Fibroblast of skin of scalp (primary cell): ENCODE measurements around the gene EME1.

Source experiments
- DNase-seq: peaks from one replicate; pipeline ENCODE4 v3.0.0-alpha.2; 2013

Gene EME1

DNA sequence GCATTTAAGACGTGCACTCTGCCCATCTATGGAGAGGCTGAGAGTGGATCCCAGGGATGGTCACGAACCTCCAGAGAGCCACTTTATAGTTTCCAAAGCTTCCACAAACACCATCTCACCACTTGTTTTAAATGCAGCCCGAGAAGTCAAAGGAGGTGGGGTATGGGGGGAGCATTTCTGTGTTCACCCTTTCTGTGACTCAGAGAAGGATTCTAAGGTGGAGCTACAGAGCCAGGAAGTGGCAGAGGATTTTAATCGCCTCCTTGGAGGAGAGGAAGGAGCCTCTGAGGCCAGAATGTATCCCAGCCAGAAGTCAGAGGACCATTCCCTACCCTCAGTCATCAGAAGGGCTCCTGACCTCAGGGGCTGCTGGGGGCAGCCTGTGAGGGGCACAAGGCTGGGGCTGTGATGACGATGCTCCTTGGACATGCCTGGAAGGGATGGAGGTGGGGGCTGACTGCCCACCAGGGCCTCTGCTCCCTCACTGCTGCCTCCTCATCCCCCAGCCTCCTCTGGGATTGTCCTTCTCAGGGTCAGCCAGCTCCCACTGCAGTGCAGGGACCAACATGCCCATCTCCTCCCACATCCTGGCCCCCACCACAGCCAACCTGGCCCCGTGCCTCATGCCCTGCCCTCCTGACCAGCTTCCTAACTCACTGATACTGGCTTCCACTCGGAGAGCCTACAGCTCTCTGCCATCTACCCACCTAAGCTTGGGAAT, 24.3 kb upstream of the EME1 start:
- DNase-seq, result peak; percentile 34

DNA sequence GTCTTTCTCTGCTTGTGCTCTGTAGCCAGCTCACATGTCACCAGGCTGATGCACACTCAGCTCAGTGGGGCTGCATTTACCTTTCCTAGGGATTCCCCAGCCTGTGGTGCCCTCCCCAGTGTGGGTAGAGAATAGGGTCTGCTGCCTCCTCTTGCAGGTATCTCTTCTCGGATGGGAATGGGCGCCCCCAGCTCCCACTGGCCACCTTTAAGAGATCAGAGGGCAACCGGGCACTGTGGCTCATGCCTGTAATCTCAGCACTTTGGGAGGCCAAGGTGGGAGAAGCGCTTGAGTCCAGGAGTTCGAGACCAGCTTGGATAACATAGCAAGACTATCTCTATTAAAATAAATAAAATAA, 23.8 kb upstream of the EME1 start:
- DNase-seq, result no peak

DNA sequence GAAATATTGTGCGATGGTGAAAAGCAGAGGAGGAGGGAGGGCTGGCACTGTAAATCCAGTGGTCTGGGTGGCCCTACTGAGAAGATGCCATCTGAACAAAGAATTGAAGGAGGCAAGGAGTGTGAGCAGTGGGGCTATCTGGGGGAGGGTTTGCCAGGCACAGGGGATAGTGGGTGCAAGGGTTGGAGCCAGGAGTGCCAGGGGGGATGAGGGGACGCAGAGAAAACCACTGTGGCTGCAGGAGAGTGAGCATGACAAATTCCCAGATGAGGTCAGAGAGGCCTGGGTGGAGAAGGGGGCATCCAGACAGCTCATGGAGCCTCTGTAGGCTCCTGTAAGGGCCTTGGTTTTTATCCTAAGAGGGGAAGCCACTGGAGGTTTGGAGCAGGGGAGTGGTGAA, 22.3 kb upstream of the EME1 start:
- no peak for DNase-seq

DNA sequence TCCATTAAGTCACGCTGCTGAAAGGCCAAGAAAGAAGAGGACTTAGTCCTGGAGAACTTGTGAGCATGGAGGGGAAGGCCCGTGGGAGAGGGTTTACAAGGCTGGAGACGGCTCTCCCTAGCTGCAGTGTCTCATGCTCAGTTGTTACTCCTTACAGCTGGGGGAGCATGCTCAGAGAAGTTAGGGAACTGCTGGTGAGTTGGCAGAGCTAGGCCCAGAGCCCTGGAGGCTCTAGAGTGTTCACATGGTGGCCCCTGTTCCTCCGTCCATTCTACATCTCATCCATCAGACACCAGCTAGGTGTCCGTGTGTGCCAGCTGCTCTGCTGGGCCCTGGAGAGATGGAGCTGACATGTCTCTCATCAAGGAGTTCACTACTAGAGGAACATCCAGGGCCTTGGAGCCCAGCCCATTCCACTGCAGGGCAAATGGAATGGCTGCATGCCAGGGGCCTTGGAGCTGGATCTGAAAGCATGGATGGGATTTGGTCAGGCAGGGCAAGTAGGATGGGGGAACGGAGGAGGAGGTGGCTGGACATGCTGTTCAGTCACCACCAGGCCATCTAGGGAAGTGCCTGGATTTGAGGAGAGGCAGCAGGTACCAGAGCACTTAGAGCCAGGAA, 20.8 kb upstream of the EME1 start:
- DNase-seq, result no peak

DNA sequence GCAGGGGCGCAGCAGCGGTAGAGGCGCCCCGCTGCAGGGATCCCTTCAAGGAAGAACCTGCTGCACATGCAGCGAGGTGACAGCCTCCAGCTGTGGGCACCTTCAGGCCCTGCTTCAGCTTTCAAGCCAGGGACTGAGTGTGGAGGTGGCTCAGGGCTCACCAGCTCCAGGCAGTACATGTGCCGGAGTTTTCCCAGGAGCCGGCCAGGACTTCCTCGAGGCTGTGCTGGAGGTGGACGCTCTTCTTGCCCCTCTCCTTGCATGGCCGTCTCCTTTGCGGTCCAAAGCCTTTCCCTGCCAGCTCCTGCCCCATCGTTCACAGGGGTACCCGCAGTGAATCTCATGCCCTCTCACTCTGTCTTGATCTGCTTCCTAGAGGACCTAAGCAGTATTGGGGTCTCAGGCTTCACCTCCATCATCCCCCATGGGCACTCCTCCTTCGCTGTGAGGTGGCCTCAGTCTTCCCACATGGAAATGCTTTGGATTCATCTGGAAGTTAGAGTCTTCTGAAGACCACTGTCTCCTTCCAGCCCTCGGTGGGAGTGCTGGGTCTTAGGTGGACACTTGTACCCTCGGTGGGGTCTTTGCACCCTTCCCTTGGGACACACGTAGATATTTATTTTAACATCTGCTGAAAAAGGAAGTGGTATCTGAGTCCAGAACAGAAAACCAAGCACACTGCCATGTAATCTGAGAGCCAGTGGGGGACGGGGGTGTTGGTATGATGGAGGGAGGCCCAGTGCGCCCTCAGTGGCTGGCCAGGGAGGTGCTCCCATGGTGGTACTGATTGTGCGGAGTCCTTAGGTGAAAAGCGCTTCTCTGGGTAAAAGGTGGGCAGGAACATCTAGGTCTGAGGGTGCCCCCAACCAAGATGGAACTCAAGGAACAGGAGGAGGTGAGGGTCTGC, 20.1 kb upstream of the EME1 start:
- DNase-seq, result no peak

DNA sequence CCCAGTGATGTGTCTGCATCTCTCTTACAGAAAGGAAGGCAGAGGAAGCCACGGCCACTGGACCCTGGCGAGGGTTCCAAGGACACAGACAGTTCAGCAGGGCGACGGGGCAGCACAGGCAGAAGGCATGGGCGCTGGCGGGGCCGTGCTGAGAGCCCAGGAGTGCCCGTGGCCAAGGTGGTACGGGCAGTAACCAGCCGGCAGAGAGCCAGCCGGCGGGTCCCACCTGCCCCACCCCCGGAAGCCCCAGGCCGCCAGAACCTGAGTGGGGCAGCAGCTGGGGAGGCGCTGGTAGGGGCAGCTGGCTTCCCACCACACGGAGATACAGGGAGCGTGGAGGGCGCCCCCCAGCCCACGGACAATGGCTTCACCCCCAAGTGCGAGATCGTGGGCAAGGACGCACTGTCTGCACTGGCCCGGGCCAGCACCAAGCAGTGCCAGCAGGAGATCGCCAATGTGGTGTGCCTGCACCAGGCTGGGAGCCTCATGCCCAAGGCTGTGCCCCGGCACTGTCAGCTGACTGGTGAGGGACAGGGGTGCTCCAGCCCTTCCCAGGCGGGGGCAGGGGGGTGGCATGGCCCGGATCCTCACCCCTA, 19.3 kb upstream of the EME1 start:
- no peak for DNase-seq

DNA sequence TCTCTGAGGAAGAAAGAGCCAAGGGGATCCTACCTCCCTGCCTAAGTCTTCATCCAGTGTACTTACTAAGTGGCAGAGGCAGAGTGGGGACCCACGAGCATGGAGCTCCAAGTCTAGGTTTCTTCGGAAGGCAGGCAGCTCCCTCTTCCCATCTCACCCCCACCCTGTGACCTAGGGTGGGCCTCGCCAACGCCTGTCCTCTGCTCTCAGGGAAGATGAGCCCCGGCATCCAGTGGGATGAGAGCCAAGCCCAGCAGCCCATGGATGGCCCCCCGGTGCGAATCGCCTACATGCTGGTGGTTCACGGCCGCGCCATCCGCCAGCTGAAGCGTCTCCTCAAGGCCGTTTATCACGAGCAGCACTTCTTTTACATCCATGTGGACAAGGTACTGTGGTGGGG, 18.8 kb upstream of the EME1 start:
- DNase-seq, result no peak

DNA sequence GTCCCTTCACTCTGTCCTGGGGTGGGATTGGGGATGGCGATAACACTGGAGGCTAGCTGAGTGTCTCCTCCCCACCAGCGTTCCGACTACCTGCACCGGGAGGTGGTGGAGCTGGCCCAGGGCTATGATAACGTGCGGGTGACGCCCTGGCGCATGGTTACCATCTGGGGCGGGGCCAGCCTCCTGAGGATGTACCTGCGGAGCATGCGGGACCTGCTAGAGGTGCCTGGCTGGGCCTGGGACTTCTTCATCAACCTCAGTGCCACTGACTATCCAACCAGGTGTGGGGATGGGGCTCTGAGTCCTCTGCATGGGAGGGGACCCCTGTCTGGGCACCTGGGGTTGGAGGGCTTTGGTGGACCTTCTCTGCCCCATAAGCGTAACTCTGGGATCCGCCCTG, 18.3 kb upstream of the EME1 start:
- DNase-seq, result no peak

DNA sequence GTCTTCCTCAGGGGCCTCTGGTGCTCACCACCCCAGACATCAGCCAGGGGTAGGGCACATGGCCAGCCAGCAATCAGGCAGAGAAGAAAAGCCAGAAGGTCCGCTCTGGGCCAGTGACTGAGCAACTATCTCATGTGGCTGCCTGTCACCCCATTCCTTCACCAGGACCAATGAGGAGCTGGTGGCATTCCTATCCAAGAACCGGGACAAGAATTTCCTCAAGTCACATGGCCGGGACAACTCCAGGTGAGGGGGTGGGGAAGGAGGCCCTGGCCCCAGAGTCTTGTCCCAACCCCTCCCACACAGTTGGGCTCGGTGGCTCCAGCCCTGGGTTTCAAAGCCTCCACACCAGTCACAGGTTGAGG, 17.7 kb upstream of the EME1 start:
- DNase-seq, result no peak

DNA sequence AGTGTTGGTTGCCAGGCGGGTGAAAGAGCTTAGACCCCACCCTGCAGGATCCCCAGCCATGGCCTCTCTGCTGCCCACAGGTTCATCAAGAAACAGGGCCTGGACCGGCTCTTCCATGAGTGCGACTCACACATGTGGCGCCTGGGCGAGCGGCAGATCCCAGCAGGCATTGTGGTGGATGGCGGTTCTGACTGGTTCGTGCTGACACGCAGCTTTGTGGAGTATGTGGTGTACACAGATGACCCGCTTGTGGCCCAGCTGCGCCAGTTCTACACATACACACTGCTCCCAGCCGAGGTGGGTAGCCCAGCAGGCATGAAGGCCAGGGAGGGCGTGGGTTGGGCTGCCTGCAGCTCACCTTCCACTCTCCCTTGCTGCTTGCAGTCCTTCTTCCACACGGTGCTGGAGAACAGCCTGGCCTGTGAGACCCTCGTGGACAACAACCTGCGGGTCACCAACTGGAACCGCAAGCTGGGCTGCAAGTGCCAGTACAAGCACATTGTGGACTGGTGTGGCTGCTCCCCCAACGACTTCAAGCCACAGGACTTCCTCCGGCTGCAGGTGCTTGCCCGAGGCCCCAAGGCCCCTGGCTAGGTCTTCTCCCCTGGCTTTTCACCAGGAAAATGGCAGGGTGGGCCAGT, 17.2 kb upstream of the EME1 start:
- no peak for DNase-seq

DNA sequence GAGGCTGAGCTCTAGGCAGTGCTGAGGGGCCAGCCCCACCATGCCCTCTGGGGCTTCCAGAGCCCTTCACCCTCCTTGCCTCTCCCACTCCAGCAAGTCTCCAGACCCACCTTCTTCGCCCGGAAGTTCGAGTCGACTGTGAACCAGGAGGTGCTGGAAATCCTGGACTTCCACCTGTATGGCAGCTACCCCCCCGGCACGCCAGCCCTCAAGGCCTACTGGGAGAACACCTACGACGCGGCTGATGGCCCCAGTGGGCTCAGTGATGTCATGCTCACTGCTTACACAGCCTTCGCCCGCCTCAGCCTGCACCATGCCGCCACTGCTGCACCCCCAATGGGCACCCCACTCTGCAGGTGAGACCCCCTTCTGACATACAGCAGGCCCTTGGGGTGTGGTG, 16.6 kb upstream of the EME1 start:
- no peak for DNase-seq

DNA sequence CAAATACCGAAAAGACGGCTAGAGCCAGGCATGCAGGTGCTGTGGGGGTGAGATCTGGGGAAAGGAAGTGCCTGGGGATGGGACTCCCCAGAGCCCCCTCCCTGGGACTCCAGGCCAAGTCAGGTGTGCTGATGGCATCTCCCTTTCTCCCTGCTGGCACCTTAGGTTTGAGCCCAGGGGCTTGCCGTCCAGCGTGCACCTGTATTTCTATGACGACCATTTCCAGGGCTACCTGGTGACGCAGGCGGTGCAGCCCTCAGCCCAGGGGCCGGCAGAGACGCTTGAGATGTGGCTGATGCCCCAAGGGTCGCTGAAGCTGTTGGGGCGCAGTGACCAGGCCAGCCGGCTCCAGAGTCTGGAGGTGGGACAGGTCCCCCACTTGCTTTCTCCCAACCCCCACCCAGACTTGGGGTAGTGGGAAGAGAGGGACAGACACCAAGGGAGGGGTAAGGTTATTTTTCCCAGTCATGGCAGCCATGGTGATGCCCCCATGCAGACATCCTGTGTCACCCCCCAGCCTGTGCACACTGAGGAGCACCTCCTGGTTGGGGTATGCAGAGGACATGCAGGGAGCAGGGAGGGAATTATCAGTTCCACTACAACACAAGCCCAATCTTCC, 16.0 kb upstream of the EME1 start:
- DNase-seq, result no peak

DNA sequence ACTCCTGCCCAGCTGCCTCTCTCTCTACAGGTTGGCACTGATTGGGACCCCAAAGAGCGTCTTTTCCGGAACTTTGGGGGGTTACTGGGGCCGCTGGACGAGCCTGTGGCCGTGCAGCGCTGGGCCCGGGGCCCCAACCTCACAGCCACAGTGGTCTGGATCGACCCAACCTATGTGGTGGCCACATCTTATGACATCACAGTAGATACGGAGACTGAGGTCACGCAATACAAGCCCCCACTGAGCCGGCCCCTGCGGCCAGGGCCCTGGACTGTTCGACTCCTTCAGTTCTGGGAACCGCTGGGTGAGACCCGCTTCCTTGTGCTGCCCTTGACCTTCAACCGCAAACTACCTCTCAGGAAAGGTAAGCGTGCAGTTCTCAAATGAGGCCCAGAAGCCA, 14.9 kb upstream of the EME1 start:
- no peak for DNase-seq

DNA sequence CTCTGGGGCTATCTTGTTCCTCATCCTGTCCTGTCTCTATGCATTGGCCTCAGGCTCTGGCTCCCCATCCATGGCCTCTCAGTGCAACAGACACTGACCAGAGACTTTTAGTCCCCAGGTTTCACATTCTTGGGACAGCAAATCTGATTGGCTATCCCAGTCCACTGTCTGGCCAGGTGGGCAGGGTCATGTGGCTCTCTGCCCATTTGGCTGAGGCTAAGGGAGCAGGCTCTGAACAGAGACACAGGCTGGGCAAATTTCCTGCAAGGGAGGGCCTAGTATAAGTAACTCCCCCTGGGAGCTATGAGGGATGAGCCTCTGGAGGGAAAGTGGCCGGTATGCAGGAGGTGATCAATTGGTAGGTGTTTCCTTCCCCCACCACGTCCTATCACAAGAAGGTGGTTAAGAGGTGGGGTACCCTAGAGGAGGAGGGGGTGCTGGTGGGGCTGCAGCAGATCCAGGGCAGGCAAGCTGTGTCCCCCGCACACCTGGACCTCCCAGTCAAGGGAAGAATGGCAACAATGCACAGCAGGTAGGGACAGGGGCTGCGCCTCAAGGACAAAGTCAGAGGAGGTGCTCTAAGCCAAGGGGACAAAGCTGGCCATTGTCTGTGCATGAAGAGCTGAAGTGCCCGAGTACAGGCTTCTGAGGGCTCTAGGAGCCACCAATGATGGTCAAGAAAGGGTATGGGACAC, 13.9 kb upstream of the EME1 start:
- DNase-seq, result no peak

DNA sequence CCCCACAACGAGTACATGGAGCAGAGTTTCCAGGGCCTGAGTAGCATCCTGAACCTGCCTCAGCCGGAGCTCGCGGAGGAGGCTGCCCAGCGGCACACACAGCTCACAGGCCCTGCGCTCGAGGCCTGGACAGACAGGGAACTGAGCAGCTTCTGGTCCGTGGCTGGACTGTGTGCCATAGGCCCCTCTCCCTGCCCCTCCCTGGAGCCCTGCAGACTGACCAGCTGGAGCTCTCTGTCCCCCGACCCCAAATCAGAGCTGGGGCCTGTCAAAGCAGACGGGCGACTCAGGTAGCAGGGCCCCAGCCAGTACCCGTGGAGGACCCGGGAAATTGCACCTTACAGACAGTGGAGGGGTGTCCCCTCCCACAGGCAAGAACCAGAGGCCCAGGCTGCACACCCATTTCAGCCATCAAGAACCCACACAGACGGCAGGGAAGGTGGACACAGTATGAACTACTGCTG, 13.0 kb upstream of the EME1 start:
- no peak for DNase-seq

DNA sequence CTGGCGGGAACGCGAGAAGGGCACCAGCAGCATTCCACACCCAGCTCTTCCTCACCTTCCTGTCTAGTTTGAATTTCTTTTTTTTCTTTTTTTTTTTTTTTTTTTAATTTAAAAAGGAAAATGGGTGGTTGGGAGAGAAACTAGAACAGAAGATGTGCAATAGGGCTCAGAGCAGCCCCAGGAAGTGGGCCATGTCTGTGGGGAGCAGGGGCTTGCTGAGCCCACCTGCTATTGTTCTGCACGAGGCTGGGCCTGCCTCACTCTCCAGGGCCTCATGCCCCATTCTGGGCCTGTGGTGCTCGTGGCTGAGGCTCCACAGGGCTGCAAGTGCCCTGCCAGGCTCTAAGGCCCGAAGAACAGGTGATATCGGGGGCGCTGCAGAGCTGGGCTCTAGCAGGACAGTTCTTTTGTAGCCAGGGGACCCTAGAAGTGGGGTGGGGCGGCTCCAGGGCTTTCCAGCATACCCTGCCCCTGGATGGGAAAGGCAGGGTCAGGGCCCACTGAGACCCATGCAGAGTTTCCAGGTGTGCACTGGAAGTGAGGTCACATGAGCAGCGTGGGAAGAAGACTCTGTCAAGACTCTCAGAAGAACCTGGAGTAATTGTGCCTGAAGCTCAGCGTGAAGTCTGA, 12.4 kb upstream of the EME1 start:
- DNase-seq, result no peak

DNA sequence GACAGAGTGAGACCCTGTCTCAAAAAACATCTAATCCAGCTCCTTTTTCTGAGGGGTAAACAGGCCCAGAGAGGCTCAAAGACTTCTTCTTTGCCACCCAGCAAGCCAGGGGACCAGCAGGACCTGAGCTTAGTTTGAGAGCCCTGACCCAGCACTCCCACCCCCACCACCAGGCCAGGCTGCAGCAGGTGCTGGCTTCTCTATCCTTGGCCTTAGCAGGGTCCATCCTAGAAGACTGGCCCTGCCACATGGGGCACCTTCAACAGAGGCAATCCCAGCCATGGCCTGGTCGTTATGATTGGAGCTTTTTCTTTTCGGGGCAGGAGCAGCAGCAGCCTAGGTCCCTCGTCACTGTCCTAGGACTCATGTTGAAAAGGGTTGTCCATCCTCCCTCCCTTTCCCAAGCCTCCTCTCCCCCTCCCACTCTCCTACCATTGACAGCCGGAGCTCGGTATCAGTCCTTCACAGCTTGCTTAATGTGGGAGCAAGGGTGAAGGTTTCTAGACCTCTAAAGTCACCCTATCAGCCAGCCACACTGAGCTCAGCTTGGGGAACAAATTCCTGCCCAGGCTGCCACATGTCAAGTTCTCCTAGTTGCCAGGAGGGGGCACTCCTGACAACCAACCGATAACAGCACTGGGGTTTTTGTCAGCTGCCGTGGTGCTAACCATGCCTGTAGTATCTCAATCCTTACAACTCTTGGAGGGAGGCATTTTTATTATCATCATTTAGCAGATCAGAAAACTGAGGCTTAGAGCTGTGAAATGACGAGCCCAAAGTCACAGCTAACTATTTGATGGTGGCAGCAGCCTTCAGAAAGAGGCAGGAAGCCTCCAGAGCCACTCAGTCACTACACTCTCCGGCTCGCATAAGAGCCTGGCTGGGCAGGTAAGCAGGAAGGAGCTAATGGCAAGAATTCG, 11.2 kb upstream of the EME1 start:
- DNase-seq, result peak; percentile 67

DNA sequence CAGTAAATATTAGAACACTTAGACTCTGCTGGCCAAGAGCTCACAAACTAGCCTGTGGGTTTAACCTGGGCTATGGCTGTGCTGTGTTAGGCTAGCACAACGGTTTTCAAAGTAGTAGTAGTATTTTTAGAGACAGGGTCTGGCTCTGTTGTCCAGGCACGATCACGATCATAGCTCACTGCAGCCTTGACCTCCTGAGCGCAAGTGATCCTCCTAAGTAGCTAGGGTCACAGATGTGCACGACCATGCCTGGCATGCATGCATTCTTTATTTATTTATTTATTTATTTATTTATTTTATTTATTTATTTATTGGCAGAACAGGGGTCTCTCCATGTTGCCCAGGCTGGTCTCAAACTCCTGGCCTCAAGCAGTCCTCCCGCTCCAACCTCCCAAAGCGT, 10.4 kb upstream of the EME1 start:
- no peak for DNase-seq

DNA sequence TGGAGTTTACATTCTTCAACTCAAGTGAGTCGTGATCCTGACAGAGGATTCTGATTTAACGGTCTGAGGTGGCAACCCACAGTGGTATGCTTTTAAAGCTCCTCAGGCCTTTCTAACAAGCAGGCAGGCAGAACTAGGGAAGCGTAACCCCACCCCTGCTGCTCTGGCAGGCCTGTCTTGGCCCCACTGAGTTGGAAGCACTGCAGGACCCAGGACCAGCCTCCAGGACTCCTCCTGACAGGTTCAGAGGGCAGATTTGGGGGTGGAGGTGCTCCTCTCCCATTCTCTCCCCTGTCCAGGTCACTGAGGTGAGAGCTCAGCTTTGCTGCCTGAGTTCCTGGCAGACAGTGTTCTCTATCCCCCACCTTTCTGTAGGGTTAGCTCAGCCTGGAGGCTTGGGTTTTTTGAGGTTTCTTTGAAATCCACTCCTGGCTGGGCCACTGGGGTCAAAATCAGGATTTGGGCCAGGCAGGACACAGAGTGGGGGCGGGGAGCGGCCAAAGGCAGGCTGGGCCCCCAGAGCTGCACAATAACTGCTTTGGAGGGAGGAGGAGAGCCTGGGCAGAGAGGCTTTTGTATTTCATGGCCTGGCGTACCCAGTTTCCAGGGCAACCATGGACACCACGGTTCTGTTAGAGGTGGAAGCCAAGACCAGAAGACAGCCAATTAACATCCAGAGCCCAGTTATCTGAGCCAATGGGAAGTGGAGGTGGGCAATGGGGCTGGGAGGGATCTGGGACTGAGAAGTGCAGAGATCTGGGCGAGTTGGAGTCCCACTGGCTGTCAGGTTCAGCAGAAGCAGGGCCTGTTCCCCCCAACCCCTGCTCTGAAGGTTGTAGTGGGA, 9.6 kb upstream of the EME1 start:
- DNase-seq, result peak; percentile 22
